GM18861 (cell line): ENCODE results near the gene BTRC.

ENCODE experiments used
- ATAC-seq: cut with Tn5 transposase; IDR thresholded peaks from one replicate; pipeline ENCODE4 v1.9.1; 2021; ENCODE audit not compliant: unreplicated experiment

Gene BTRC

GRCh38 chr10:101476383-101476782, 122.4 kb downstream of the BTRC start:
- no peak for ATAC-seq

DNA sequence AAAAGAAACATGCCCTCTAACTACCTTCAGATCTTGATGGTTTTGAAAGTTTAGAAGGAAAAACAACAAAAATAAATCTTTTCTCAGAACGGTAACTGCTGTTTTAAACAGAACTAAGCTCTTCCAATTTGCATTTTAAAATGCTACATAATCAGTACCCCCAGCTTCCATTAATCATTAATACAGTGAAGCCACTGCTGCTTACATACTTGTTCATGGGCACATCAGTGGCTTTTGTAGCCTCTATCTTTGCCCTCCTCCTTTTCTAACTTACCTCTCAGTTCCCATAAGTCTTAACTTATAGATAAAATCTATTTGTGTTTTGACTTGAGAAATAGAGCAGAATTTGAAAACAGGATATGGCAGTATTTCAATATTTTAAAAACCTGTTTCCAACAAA, 125.0 kb downstream of the BTRC start:
- peak; percentile 60 for ATAC-seq

GRCh38 chr10:101481256-101481655, 127.3 kb downstream of the BTRC start:
- ATAC-seq, result no peak

GRCh38 chr10:101482568-101482967, 128.6 kb downstream of the BTRC start:
- ATAC-seq, result no peak

DNA sequence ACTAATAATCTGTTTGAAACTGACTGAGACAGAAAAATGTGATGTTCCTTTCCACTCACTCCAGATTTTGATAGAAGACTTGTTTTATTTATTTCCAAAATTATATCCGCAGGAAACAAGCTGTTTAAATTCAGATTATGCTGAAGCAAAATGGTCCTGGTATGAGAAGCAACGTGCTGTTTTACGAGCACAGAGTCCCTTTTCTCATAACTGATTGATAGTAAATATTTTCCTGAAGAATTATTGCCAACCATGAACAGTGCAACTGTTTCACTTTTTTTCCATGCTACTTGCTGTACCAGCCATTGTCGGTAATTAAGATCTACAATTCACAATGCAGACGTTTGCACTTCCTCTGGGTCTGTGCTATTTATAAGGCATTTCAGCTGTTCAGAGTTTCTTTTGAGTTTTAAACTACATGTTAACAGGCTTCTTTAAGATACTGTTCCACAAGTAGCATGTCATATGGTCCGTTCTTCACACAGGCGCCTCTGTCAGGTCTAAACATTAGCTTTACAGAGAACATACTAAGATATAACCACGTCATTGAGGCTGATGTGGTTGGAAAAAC, 130.3 kb downstream of the BTRC start:
- no peak for ATAC-seq

DNA sequence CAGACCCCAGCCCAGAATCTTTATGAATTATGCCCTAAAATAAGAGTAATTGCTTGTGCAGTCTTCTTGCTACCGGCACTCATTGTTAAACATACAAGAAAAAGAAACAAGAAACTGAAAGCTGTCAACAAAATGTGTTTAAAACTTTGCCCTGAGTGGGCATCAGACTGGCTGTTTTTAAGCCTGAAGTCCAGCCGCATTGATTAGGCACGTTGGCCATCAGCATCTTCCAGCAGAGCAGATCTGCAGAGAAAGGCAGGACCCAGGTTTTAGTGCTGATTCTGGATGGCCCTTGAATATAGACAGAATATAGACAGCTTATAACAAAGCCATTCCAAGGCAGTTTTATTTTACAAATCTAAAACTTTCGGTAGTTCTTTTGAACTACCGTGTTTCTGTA, 131.2 kb downstream of the BTRC start:
- no peak for ATAC-seq

DNA sequence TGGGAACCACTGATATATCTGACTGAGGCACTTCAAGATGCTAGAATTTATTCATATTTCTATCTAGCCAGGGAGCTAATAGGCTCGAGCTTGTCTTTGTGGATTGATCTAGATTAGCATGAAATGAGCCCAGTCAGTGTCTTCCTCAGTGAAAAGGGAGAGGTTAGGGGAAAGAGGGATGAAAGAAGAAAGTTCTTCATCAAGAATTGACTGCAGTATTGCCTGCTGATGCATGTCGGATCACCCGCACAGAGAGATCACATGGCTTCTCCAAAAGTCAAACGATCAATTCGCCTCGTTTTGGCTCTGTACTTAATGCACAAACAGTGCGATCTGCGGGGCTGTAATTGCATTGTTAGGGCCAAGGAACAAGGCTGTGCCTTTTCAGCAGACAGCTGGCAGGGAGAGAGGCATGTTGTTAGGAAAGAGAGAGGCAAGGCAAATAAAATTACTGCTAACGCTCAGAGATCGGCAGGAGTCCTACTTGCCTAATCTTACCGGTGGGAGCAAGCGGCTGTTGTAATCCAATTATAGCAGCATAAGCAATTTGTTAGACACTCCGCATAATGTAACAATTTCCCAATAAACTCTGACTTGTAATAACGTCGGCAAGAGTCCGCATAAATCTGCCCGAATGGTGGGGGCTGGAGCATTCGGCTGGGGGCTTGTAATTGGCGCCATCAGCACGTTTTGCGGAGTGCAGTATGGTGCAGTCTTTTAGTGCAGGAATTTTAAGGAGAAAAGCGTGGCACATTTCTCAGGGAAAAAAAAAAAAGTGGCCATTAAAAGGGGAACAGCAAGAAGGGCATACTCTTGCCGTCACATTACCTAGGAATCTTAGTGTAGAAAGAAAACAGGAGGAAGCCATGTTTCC, 132.0 kb downstream of the BTRC start:
- no peak for ATAC-seq

DNA sequence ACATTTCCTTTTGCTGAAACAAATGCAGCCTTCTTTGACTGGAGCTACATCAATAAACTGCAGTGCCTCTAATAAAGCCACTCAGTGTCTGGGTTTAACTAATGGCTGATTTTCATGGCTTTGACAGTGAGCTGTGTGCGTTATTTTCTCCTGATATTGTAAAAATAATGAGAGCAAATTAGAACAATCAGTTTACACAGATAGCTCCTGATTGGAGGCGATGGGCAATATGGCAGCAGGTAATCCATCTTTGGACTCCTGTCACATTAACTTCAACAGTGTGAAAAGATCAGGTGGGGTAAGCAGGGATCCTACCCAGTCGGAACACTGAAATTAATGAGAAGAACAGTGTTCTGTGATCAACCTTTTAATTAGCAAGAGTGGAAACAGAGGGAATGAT, 133.4 kb downstream of the BTRC start:
- no peak for ATAC-seq

DNA sequence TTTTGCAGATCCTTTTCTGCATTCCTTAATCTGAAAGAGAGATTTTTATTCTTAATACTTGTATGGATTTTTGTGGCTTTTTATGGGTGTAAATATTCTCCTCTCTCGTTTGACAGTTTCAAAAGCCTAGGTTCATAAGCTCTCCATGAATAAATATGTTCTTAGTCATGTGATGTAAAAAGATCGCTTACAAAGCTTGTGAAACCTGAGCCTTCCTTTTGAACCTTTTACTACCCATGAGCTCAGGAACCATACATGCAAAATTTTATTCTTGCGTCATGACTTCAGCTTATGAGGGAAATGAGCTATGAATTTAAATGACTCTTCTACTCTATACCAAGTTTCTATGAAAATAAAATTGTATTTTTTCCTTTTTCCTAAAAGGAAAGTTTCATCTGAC, 135.4 kb downstream of the BTRC start:
- no peak for ATAC-seq

GRCh38 chr10:101490026-101490425, 136.1 kb downstream of the BTRC start:
- ATAC-seq, result no peak

DNA sequence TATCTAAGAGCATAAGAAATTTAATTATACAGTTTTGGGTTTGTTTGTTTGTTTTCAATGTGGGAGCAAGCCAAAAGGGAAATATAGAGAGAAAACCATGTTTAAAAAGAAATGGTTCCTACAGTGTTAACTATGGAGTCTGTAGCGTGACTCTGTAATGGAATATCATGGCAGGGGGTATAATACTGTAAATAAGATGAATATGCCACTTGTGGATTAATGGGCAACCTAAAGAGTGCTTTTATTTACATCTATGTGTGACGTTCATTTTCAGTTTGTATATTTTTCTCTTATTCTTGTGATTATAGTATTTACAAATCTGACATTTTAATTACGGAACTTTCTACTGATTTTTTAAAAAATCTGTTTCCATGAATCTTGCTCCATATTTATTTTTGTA, 138.2 kb downstream of the BTRC start:
- no peak for ATAC-seq

- no peak for ATAC-seq
These were observed 138.8 kb downstream of the BTRC start for GRCh38 chr10:101492814-101493213.

DNA sequence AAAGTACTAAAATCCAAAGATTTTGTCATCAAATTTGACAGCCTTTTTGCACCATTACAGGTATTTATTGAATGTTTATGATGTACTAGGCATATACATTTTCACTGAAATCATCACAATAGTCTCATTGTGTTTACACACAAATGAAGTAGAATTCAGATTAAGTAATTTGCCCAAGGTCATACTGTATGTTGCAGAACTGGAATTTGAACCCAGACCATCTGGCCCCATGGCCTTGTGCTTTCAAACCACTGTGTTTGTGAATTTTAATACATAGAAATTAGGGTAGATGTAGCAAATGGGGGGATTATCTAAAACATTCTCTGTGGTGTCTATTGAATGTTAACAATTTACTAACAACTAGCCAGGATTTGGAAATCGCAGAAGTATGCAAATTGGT, 139.3 kb downstream of the BTRC start:
- ATAC-seq, result no peak

DNA sequence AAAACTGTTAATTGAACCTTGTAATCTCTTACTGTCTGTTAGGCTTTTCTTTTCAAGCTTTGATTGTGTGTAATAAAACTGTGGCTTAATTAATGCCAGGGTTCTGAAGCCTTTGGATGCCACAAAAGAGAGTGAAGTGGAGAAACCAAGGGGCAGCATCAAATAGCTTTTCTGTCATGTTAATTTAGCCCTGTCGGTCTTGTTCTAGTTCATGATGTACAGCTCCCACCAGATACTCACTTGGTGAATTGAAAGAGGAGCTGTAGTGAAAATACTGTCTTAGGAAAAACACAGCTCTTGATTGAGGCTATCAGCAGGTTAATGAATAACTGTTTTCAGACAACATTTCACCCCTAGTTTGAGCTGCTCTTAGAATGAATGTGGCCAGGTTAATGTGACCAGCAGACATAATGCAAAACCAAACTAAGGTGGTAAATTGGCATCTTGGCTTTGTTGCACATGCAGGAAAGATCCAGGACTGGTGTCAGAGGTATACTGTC, 139.9 kb downstream of the BTRC start:
- ATAC-seq, result no peak

GRCh38 chr10:101494650-101495049, 140.7 kb downstream of the BTRC start:
- ATAC-seq, result no peak

GRCh38 chr10:101495324-101495925, 141.5 kb downstream of the BTRC start:
- no peak for ATAC-seq

DNA sequence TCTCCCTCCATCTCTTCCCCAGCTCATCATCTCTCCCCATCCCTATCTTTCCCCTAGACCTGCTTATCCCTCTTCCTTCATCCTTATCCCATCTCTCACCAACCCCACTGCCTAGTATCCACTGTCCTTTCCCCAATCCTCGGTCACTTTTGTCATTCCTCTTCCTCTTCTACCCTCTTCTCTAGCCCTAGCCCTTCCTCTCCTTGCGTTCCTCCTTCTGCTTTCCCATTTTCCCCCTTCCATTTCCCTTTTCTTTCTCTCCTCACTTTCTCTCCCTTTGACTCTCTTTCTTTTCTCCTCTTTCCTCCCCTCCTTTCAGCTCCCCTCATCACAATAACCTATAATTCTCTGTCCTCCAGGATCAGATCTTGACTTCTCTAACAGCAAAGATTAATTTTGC, 150.5 kb downstream of the BTRC start:
- no peak for ATAC-seq

- ATAC-seq, result no peak
These were observed 153.1 kb downstream of the BTRC start for GRCh38 chr10:101506829-101507661.

DNA sequence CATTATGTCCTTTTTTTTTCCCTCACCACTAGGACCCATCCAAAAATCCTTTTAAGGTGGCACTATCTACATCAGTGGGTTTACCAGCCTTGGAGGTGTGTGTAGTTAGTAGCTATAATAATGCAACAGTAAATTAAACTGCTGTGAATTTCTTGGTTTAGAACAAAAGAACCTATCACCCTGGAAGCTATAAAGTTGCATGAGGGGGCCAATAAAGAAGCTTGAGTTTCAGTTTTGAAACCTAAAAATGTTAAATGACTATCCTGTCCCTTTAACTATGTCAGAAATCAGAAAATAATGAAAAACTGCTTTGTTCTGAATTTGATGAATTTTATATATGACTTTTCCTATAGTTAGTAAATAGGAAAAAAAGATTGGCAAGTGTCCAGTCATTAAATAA, 153.9 kb downstream of the BTRC start:
- ATAC-seq, result no peak

GRCh38 chr10:101511938-101512337, 158.0 kb downstream of the BTRC start:
- ATAC-seq, result no peak

GRCh38 chr10:101512738-101513137, 158.8 kb downstream of the BTRC start:
- no peak for ATAC-seq
